Measurements from ENCODE around the gene HHATL.

The HHATL gene

DNA sequence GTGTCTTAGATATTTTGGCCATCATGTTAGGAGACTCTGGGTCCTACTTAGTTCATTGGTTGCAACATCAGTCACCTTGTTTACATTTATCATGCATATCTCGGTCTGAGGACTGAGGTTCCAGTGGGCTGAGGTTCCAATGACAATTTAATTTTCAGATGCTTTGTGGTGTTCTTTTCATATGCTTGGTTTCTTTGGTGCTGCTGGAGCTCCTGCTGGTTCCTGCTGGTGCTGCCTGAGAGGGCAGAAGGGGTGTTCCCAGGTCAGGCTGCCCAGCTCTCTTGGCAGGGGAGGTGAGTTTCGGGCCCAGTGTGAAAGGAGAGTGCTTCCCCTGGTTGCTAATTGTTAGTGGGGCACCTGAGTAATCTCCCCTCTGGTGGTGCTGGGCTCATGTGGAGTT lies 24.2 kb downstream of the HHATL start:
- Mint-ChIP-seq H3K27me3 (peaks cover 12% of the 10 kb centered on the region), H3K9me3 (ENCODE audit: low read depth) (peaks cover 12% of the 10 kb centered on the region), H3K27ac (no peak overlapping the region), H3K4me1 (ENCODE audit: low read depth) (no peaks in the 10 kb centered on the region), H3K36me3 (peaks cover 11% of the 10 kb centered on the region), H3K4me3 (no peak overlapping the region)

DNA sequence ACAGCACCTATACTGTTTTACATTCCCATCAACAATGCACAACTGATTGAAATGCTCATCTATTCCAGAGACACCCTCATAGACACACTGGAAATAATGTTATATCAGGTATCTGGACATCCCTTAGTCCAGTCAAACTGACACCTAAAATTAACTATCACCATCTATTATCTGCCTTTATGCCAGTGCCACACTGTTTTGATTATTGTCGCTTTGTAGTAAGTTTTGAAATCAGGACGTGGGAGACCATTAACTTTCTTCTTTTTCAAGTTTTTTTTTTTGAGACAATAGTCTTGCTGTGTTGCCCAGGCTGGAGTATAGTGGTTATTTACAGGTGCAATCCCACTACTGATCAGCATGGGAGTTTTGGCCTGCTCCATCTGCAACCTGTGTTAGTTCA lies 26.7 kb downstream of the HHATL start:
- H3K36me3 Mint-ChIP-seq = peaks cover 11% of the 10 kb centered on the region
- H3K4me1 Mint-ChIP-seq (ENCODE audit: low read depth) = no peaks in the 10 kb centered on the region
- H3K27ac Mint-ChIP-seq = no peak overlapping the region
- peaks cover 12% of the 10 kb centered on the region for H3K9me3 Mint-ChIP-seq (ENCODE audit: low read depth)
- H3K27me3 Mint-ChIP-seq = peaks cover 7% of the 10 kb centered on the region
- H3K4me3 Mint-ChIP-seq = no peak overlapping the region

DNA sequence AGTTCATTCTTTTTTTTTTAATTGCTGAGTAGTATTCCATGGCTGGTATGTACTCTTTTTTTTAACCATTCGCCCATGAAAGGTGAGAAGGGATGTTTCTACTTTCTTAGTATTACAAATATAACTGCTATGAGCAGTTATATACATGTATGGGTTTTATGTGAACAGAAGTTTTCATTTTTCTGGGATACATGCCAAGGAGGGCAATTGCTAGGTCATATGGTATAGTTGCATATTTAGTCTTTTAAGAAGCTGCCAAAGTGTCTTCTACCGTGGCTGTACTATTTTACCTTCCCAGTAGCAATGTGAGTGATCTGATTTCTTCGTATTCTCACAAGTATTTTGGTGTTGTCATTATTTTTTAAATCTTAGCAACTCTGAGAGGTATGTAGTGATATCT lies 28.5 kb downstream of the HHATL start:
- Mint-ChIP-seq H3K27ac (no peak overlapping the region), H3K4me3 (no peak overlapping the region)

DNA sequence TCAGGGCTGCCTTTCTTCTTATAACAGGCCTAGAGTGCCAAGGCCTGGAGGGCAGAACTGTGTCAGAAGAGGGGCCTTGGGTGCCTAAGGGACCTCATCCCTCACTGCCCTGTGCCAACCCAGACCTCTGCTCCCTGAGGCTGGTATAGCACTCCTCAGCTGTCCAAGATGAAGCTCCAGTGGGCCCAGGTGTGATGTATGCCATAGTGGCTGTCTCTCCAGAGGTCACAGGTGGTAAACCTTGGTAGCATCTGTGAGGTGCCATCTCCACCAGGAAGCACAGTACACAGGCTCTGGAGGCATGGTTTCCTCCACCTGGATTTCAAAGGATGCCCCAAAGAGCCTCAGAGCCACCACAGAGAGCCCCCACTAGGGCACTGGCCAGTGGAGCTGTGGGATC lies 29.5 kb downstream of the HHATL start:
- Mint-ChIP-seq H3K4me3 (no peak overlapping the region), H3K36me3 (peaks cover 13% of the 10 kb centered on the region), H3K27ac (no peak overlapping the region), H3K27me3 (peaks cover 7% of the 10 kb centered on the region), H3K4me1 (ENCODE audit: low read depth) (no peaks in the 10 kb centered on the region), H3K9me3 (ENCODE audit: low read depth) (peaks cover 7% of the 10 kb centered on the region)

More for the DNA sequence above, 28.5 kb downstream of the HHATL start:
- H3K4me1 Mint-ChIP-seq (ENCODE audit: low read depth) = no peaks in the 10 kb centered on the region
- H3K27me3 Mint-ChIP-seq = peaks cover 7% of the 10 kb centered on the region
- H3K9me3 Mint-ChIP-seq (ENCODE audit: low read depth) = peaks cover 12% of the 10 kb centered on the region
- peaks cover 11% of the 10 kb centered on the region for H3K36me3 Mint-ChIP-seq

DNA sequence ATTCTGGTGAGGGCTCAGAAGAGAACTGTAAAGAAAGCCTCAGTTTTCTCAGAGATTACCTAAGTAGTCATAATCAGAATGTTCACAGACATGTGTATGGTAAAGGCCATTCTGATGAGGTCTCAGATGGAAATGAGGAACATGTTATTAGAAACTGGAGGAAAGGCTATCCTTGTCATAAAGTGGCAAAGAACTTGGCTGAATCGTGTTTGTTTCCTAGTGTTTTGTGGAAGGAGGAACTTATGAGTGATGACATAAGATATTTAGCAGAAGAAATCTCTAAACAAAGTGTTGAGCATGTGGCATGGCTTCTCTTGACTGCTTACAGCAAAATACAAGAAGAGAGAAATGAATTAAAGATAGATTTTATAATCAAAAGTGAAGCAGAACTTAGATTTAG lies 30.1 kb downstream of the HHATL start:
- Mint-ChIP-seq H3K27ac (no peak overlapping the region), H3K9me3 (ENCODE audit: low read depth) (peaks cover under 1% of the 10 kb centered on the region), H3K36me3 (peaks cover 7% of the 10 kb centered on the region), H3K4me3 (no peak overlapping the region), H3K4me1 (ENCODE audit: low read depth) (no peaks in the 10 kb centered on the region), H3K27me3 (peaks cover 4% of the 10 kb centered on the region)

DNA sequence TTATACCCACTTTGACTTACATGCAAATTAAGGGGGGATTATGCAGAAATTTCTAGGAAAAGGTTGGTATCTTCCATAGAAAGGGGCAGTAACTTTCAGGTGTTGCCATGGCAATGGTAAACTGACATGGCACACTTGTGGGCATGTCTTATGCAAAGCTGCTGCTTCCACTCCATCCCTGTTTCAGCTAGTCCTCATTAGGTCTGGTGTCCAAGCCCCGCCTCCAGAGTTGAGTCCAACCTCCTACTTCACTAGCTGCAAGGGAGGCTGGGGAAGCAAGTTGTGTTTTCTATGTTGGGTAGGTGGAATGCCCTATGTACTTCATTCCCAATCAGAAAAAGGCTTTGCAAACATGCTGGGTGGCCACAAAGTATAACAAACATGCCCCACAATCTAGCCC lies 31.9 kb downstream of the HHATL start:
- Mint-ChIP-seq H3K4me3 (no peak overlapping the region), H3K27me3 (no peaks in the 10 kb centered on the region), H3K27ac (no peak overlapping the region), H3K36me3 (peaks cover 3% of the 10 kb centered on the region), H3K9me3 (ENCODE audit: low read depth) (no peaks in the 10 kb centered on the region), H3K4me1 (ENCODE audit: low read depth) (no peaks in the 10 kb centered on the region)

DNA sequence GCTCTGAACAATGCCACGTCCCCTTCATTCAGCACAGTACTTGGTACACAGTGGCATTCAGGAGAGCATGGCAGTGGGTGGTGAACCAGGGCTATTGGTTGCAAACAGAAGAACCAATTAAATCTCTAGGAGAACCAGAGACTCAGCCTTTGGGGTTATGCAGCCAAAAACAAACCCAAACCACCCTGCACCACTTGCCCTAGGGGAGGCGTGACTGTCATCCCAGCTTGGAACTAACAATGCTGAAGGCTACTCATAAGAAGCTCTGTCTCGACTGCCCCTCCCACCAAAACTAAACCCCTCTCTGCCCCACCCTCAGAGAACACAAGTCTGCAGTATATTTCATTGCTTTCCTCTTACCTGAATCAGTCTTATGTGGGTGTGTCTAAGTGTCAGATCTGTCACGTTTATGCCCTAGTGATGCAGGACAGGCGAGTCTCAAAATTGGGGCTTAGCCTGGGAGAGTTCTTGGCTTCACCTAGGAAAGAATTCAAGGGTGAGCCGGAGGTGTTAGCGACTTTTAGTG lies 32.5 kb downstream of the HHATL start:
- Mint-ChIP-seq H3K36me3 (peaks cover 3% of the 10 kb centered on the region), H3K4me3 (no peak overlapping the region), H3K9me3 (ENCODE audit: low read depth) (no peaks in the 10 kb centered on the region), H3K27ac (no peak overlapping the region), H3K27me3 (no peaks in the 10 kb centered on the region), H3K4me1 (ENCODE audit: low read depth) (no peaks in the 10 kb centered on the region)

DNA sequence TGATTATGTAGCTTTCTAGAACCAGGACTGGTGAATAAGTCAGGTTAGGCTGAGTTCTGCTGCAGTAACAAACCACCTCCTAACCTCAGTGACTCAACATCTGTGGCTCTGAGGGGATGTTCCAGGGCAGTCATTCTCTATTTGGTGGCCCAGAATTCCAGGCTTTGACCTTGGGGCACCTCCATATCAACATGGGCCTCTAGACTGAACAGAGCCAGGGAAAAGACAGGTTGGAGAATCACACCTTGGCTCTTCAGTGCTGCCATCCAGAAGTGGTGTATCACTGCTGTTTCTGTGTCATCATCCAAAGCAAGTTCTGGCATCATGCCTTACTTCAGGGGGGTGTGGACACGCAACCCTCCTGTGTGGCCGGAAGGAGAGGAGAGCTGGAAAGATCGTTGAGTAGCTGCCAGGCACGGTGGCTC lies 33.8 kb downstream of the HHATL start:
- H3K9me3 Mint-ChIP-seq (ENCODE audit: low read depth) = no peaks in the 10 kb centered on the region
- H3K36me3 Mint-ChIP-seq = peaks cover 3% of the 10 kb centered on the region
- H3K27ac Mint-ChIP-seq = no peak overlapping the region
- H3K27me3 Mint-ChIP-seq = no peaks in the 10 kb centered on the region
- H3K4me3 Mint-ChIP-seq = no peak overlapping the region
- H3K4me1 Mint-ChIP-seq (ENCODE audit: low read depth) = no peaks in the 10 kb centered on the region

DNA sequence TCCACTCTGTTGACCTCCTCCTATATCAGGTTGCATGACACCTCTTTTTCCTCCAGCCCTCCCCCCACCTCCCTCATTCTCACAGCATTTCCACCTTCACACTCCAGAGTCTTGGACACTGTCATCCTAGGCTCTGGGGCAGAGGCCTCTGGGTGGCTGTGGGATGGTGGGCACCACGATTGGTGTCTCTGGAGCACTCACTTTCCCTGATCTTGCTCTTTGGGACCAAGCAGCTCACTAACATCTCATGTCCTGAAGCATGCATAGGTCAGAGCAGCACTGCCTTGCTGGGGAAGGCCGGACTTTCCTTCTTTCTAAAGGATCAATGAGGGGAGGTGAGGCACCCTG lies 34.2 kb downstream of the HHATL start:
- Mint-ChIP-seq H3K27me3 (no peaks in the 10 kb centered on the region), H3K9me3 (ENCODE audit: low read depth) (no peaks in the 10 kb centered on the region), H3K36me3 (peaks cover 3% of the 10 kb centered on the region), H3K4me3 (no peak overlapping the region), H3K27ac (no peak overlapping the region), H3K4me1 (ENCODE audit: low read depth) (no peaks in the 10 kb centered on the region)

DNA sequence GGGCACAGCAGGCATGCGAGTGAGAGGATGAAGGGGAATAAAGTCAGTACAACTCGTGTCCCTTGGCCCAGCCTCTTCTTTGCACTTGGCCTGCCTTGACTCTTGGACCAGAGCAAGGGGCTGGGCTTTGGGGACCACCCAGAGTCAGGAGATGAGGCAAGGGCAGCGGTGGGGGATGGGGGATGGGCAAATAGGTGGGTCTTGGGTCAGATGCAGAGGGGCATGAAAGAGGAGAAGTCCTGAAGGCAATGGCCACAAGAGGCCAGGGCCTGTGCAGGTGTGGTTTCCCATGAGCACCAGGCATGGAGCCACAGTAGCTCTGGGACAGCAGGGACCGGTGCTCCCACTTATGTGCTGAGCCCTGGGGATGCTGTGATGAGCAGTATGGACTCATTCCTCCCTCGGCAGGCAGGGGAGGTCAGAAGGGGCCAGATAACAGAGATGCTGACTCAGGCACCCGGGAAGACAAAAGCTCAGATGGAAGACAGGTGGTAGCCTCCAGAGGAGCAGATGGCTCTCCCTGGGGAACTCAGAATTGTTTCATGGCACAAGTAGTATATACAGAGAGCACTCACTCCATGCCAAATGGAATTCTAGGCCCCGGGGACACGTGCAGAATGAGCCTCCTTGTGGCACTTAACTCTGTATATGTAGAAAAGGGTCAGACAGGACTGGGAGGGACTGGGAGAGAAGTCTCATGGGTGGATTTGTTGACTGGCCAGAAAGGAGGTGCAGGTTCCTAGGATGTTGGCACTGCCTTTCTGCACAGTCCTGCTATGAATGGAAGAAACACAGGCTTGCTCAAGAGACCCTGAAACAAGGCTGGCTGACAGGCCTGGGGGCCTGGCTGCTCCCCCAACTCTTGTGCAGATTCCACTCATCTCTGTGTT lies 34.8 kb downstream of the HHATL start:
- Mint-ChIP-seq H3K36me3 (peaks cover 3% of the 10 kb centered on the region), H3K27me3 (no peaks in the 10 kb centered on the region), H3K27ac (no peak overlapping the region), H3K9me3 (ENCODE audit: low read depth) (no peaks in the 10 kb centered on the region), H3K4me3 (no peak overlapping the region), H3K4me1 (ENCODE audit: low read depth) (no peaks in the 10 kb centered on the region)

DNA sequence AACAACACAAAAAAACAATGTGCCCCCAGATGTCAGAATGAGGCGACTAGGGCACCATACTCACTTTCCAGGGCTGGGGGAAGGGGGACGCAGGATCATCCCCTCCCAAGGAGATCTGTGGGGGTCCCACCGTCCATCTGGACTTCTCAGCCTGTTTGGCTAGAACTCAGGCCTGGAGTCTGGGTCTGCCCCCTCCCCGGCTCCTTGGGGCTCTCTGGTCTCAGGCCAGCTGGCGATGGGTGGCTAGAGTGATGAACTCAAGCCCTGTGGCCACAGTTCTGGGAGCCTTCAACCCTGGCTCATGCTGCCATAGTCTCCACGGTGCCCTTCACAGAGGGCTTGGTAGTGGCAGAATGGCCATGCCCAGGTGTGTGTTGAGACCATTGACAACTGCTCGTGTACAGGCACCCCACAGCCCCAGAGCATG lies 35.5 kb downstream of the HHATL start:
- Mint-ChIP-seq H3K9me3 (ENCODE audit: low read depth) (no peaks in the 10 kb centered on the region), H3K27ac (no peak overlapping the region)

DNA sequence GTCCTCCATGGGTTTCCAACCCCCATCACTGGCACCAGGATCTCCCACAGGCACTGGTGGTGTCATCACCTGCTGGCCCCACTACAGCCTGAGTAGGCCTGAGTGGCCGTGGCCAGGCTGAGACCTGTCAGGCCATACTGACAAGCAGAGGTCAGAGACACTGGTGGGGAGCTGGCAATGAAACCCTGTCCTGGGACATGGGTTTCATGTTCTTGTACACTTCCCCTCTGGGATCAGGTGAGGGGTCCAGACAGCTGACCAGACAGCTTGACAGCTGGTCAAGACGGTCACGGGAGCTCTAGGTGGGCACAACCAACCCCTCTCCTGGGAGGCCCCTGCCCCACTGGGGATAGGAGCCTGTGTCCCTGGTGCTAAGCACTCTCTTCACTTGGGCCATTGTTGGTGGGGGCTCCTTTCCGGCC lies 36.0 kb downstream of the HHATL start:
- Mint-ChIP-seq H3K4me1 (ENCODE audit: low read depth) (no peaks in the 10 kb centered on the region), H3K27me3 (no peaks in the 10 kb centered on the region), H3K9me3 (ENCODE audit: low read depth) (no peaks in the 10 kb centered on the region), H3K4me3 (no peak overlapping the region), H3K36me3 (peaks cover 3% of the 10 kb centered on the region), H3K27ac (no peak overlapping the region)

More for the DNA sequence above, 35.5 kb downstream of the HHATL start:
- Mint-ChIP-seq H3K27me3 (no peaks in the 10 kb centered on the region), H3K4me3 (no peak overlapping the region), H3K36me3 (peaks cover 3% of the 10 kb centered on the region), H3K4me1 (ENCODE audit: low read depth) (no peaks in the 10 kb centered on the region)

DNA sequence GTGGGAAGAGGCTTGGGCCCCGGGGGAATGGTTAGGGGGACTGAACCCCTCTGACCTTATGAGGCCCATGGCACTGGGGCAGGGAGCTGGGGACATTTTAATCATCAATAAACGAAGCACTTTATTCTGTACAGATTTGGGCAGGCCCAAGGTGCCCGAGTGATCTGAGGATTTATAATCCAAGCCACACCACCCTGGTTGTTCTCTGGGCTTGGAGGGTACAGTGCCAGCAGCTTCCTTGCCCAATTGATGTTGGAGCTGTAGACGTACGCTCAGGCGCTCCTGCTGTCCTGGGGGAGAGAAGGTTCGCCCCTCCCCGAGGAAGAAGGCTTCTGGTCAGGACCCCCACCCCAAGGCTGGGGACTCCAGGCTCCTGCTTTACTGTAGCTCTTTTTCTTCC lies 36.6 kb downstream of the HHATL start:
- H3K27me3 Mint-ChIP-seq = no peaks in the 10 kb centered on the region
- no peaks in the 10 kb centered on the region for H3K4me1 Mint-ChIP-seq (ENCODE audit: low read depth)
- no peak overlapping the region for H3K4me3 Mint-ChIP-seq
- H3K27ac Mint-ChIP-seq = no peak overlapping the region
- peaks cover 3% of the 10 kb centered on the region for H3K36me3 Mint-ChIP-seq
- no peaks in the 10 kb centered on the region for H3K9me3 Mint-ChIP-seq (ENCODE audit: low read depth)

DNA sequence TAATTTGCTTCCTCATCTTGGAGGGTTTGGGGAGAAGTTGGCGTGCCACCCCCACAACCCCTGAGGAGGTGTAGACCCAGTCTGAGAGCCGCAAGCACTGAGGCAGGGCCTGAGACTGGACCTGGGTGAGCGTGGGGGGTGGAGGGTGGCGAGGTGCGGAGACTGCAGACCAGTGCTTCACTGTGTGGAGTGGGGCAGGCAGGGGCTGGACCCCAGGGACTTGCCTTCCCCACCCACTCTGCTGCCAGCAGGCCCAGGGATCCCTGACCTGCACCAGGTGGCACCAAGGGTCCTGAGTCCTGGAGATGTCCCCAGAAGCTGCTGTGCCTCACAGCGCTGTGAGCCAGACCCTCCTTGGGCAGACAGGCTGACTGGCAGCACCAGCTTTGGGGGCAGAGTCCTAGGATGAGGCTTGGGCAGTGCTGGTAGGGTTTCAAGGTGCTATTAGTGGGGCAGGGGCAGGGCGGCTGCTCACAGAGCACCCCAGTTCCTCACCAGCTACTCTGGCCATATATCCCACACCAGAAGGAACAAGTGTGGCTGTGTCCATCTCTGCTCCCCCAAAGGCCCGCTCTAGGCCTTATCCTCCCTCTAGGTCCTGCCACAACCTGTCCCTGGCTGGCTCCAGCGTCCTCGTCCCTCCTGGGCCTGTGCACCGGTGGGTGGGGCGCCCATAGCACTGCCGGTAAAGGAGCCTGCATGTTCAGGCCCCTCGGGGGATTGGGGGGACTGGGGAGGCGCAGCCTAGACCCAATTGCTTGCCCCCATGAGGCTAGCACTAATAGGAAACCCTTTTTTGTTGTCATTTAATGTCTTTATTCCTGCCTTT lies 37.3 kb downstream of the HHATL start:
- H3K27ac Mint-ChIP-seq = no peak overlapping the region
- peaks cover 3% of the 10 kb centered on the region for H3K36me3 Mint-ChIP-seq
- H3K4me3 Mint-ChIP-seq = no peak overlapping the region
- H3K27me3 Mint-ChIP-seq = no peaks in the 10 kb centered on the region
- no peaks in the 10 kb centered on the region for H3K4me1 Mint-ChIP-seq (ENCODE audit: low read depth)
- H3K9me3 Mint-ChIP-seq (ENCODE audit: low read depth) = no peaks in the 10 kb centered on the region

DNA sequence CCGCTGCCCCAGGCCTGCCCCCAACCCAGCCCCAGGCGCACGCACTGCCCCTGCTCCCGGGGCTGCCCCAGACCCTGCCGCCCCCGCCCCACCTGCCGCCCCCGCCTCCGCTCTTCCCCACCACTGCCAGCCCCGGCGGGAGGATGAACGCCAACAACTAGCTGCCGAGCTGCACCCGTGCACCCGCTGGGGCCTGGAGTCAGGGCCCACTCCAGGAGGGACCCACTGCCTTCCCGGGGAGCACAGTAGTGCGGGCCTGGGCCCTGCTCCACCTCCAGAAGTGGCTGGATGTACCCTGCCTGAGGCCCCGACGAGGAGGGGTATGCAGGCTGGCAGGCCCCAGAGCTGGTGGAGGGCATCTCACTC lies 38.2 kb downstream of the HHATL start:
- Mint-ChIP-seq H3K4me1 (ENCODE audit: low read depth) (no peaks in the 10 kb centered on the region), H3K9me3 (ENCODE audit: low read depth) (no peaks in the 10 kb centered on the region), H3K36me3 (peaks cover 3% of the 10 kb centered on the region), H3K4me3 (no peak overlapping the region), H3K27ac (no peak overlapping the region), H3K27me3 (no peaks in the 10 kb centered on the region)
